ENCODE measurements around the gene APC.
"Not testable (repeated sequence)": the region's sequence is repeated elsewhere in the genome, so short reads cannot be mapped to it uniquely, and the experiment has no call there.

APC gene

GRCh38 chr5:112848116-112848811, 110.6 kb downstream of the APC start:
- in situ Hi-C loops (cut with HindIII; ENCODE audit: low sequenced_read_pairs): loop anchor here (5.0 kb wide), 2 partner anchors 41 to 301 kb away; no protein-coding TSS in a partner anchor

DNA sequence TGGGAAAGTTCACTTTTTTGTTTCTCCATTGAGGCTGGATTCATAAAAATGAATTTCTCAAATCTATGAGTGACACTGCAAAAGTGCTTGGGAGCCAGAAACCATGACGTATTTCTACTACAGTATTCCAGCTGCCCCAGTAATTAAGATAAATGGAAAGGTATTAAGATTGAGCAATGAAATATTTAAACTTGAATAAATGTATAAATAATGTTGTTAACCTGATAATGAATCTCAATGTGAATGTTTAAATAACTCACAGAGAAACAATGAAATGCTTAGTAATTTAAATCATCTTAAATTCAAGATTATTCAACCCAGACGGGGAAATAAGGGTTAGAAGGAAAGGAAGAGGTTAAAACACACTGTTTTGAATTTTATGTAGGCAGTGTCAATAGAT, 112.2 kb downstream of the APC start:
- in situ Hi-C loops (cut with HindIII; ENCODE audit: low sequenced_read_pairs): loop anchor here (5.0 kb wide), 2 partner anchors 43 to 303 kb away; no protein-coding TSS in a partner anchor

DNA sequence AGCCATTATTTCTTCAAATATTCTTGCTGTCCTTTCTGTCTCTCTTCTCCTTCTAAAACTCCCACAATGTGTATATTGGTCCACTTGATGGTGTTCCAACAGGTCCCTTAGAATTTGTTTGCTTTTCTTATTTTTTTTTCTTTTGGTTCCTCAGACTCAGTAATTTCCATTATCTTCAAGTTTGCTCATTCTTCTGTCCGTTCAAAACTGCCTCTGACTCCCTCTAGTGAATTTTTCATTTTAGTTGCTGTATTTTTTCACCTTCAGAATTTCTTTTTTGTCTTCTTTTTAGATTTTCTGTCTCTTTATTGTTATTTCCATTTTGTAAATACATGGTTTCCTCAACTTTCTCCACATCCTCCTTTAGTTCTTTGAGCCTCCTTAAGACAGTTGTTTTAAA, 117.0 kb downstream of the APC start:
- in situ Hi-C loops (cut with HindIII; ENCODE audit: low sequenced_read_pairs): no loop called here

DNA sequence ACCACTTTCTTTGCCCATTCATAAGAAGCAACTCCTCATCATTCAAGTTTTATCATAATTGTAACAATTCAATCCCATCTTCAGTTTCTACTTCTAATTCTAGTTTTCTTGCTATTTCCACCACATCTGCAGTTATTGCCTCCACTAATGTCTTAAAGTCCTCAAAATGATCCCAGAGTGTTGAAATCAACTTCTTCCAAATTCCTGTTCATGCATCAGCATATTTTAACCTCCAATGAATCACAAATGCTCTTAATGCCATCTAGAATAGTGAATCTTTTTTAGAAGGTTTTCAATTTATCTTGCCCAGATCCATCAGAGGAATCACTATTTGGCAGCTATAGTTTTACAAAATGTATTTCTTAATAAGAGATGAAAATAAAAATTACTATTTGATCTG, 120.2 kb downstream of the APC start:
- in situ Hi-C loops (cut with HindIII; ENCODE audit: low sequenced_read_pairs): no loop called here

- in situ Hi-C loops (cut with HindIII; ENCODE audit: low sequenced_read_pairs): not testable (repeated sequence)
Observed at GRCh38 chr5:112860571-112860928, 122.9 kb downstream of the APC start.

DNA sequence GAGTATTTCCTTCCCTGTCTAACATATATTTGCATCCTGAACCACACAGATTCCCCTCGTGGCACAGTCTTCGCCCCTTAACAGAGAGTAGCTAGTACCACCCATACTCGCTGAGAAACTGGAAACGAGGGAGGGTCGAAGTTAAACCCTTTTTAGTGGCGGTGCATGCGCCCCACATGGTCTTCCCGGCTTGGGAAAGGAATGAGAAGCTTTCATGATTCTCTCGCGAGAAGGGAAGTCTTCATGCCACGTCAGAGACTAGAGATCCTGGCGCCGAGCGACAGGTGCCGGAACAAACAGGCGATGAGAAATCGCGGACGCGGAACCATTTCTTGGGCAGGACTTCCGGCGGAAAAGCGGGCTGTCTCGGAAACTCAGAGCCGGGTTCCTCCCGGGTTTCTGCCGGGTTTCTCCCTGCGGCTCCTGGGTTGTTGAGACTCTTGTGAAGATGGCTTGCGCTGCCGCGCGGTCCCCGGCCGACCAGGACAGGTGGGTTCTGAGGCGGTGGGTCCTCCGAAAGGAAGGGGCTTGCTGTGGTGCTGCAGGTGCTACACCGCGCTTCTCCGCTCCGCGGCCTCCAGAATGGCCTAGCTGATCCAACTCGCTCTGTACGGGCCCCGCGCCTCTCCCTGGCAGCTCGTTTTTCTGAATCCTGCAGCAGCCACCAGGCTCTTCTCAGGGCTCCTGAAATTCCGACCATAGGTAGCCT, 123.4 kb downstream of the APC start, which contains the start of gene SRP19:
TSS of gene SRP19 (plus strand) at position 359 of the 709 bp plus-strand sequence. CDS start at position 449, 90 bp downstream.
- in situ Hi-C loops (cut with HindIII; ENCODE audit: low sequenced_read_pairs): no loop called here

- in situ Hi-C loops (cut with HindIII; ENCODE audit: low sequenced_read_pairs): no loop called here
Observed at GRCh38 chr5:112861638-112861985, 123.9 kb downstream of the APC start.

DNA sequence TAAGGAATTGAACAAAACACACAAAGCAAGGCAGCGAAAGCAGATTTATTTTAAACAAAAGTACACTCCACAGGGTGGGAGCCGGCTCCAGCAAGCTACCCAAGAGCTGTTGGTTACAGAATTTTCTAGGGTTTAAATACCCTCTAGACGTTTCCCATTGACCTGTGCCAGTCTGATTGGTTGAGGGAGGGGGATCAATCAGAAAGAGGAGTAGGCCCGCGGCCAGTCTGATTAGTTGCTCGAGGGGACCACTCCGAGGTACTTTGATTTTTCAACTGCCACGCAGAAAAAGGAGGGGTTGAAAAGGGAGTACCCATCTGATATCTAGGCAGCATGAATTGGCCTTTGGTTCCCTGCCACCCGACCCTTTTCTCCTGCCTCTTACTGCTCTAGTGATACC, 124.4 kb downstream of the APC start:
- in situ Hi-C loops (cut with HindIII; ENCODE audit: low sequenced_read_pairs): no loop called here

GRCh38 chr5:112863549-112863948, 125.9 kb downstream of the APC start:
- in situ Hi-C loops (cut with HindIII; ENCODE audit: low sequenced_read_pairs): no loop called here

GRCh38 chr5:112865128-112865527, 127.4 kb downstream of the APC start:
- in situ Hi-C loops (cut with HindIII; ENCODE audit: low sequenced_read_pairs): no loop called here

GRCh38 chr5:112866739-112867138, 129.1 kb downstream of the APC start:
- in situ Hi-C loops (cut with HindIII; ENCODE audit: low sequenced_read_pairs): no loop called here

DNA sequence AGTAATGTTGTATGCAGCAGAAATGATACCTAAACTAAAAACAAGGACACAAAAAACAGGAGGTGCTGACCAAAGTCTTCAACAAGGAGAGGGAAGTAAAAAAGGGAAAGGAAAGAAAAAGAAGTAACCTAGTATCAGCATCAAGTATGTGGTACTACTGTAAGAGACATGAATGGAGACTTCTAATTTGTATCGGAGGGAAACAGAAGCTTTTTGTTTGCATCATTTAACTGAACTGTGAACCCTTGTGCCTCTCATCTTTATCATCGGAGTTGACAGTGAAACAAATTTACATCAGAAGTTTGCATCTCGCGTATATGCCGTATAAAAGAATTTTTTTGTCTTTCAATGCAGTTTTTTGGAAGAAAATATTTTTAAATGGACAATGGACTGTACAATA, 129.7 kb downstream of the APC start:
- in situ Hi-C loops (cut with HindIII; ENCODE audit: low sequenced_read_pairs): no loop called here

GRCh38 chr5:112869948-112870347, 132.3 kb downstream of the APC start:
- in situ Hi-C loops (cut with HindIII; ENCODE audit: low sequenced_read_pairs): no loop called here

- in situ Hi-C loops (cut with HindIII; ENCODE audit: low sequenced_read_pairs): no loop called here
Observed at GRCh38 chr5:112870966-112871365, 133.3 kb downstream of the APC start.

DNA sequence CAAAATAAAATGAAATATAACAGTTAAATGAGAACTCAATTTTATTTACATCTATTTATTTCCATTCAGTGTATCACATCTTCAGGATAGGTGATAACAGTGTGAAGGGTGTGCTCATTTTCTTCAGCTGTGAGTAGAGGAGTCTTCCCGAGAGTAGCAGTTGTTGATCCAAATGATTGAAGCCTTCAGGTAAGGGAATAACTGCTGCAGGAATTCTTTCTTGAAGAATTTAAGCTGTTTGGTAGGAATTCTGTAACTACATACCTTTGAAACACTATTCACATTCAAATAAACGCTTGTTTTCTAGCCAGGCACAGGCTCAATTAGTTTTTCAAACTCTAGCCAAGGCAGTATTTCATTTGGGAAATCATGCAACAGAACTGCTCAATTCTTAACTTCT, 138.7 kb downstream of the APC start:
- in situ Hi-C loops (cut with HindIII; ENCODE audit: low sequenced_read_pairs): no loop called here

DNA sequence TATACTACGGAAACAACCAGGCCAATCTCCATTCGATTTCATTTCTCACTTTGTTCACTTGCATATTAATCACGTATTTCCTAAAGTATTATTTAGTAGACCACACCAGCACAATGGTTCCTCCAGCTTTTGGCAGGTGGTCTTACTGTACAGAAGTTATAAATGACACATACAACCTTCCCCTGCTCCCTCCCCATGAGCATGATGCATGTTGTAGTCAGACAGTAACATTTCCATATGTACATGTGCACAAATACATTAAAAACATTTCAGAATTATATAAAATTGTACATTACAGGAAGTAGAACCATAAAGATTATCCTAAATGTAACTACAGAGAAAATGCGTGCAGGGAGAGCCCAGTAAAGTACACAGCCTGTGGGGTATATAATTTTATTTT, 140.4 kb downstream of the APC start:
- in situ Hi-C loops (cut with HindIII; ENCODE audit: low sequenced_read_pairs): no loop called here

- in situ Hi-C loops (cut with HindIII; ENCODE audit: low sequenced_read_pairs): no loop called here
Observed at GRCh38 chr5:112878760-112879159, 141.1 kb downstream of the APC start.

- in situ Hi-C loops (cut with HindIII; ENCODE audit: low sequenced_read_pairs): no loop called here
Observed at GRCh38 chr5:112880219-112880964, 142.7 kb downstream of the APC start.

- in situ Hi-C loops (cut with HindIII; ENCODE audit: low sequenced_read_pairs): no loop called here
Observed at GRCh38 chr5:112883192-112883591, 145.5 kb downstream of the APC start.

- in situ Hi-C loops (cut with HindIII; ENCODE audit: low sequenced_read_pairs): no loop called here
Observed at GRCh38 chr5:112885001-112885400, 147.3 kb downstream of the APC start.

GRCh38 chr5:112886975-112887374, 149.3 kb downstream of the APC start:
- in situ Hi-C loops (cut with HindIII; ENCODE audit: low sequenced_read_pairs): no loop called here

GRCh38 chr5:112892066-112892465, 154.4 kb downstream of the APC start:
- in situ Hi-C loops (cut with HindIII; ENCODE audit: low sequenced_read_pairs): not testable (repeated sequence)

Measured in endothelial cell of hepatic sinusoid (primary cell).